IPS-NIHi11 (cell line): ENCODE measurements around the gene SLFN12L.
"Not testable (repeated sequence)": the region's sequence is repeated elsewhere in the genome, so short reads cannot be mapped to it uniquely, and the experiment has no call there.

ENCODE experiments used
- DNase-seq: peaks from one replicate; pipeline ENCODE4 v3.0.0; 2012; ENCODE audit warnings: mixed read lengths, low spot score

The SLFN12L gene

DNA sequence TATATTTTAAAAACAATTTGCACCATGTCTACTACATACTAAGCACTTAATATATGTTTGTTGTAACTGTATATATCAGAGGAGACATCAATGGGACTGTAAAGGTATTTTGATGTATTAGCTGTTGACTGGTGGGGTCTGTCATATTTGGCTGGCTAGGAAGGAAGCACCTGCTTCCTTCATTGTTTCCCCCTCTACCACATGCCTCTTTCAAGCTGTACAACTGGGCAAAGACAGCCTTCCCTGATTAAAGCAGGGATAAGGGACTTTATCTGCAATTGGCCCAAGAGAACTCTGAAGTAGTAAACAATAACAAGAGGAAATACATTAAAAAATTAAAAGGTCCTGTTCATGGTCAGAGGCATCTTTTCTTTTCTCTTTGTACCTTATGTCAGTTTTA lies 5.5 kb upstream of the SLFN12L start:
- no peak for DNase-seq

DNA sequence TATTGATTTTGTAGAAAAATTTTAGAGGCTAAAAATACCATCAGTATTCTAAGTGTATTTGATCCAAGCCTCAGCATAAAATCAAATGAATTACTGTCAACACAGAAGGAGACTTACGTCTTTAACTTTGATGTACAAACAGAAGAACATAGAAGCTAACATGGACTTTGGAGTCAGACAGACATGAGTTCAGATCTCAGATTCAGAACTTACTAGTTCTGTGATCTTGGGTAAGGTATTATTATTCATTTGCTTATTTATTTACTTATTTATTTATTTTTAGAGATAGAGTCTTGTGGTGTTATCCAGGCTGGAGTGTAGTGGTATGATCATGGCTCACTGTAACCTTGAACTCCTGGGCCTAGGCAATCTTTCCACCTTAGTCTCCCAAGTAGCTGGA lies 4.0 kb upstream of the SLFN12L start:
- no peak for DNase-seq

DNA sequence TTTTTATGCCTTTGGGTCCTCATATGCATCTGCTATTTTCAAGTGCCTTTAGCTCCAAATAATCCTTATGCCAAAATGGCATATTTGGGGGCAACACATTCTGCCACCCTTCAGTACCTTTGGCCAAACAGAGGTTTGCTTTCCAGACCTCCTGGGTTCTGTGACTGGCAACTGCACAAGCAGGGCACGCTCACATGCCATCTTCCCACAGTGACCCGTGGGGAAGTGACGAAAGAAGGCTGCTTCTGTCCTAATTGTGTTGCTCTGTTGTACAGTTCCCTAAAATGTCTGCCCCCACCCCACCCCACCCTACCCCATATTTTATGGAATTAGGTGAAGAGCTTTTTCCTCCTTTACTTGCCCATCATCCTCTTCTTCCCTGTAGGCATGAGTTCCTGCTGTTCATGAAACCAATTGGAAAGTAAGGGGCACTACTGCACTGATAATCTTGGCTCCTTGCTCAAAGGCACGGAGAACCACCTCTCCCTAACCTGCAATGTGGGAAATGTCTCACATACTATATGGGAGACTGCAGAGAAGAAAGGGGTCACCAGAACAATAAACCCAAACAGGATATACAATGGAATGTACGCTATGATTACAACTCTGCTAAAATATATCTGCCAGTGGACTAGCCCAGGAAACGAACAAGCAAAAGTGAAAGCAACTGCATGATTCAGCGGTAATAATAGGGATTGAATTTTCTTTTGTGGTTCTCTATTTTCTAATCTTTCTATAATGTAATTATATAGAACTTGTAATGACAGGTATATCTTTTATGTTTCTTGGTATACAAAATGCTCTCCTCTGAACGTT lies 3.3 kb upstream of the SLFN12L start:
- DNase-seq: no peak

DNA sequence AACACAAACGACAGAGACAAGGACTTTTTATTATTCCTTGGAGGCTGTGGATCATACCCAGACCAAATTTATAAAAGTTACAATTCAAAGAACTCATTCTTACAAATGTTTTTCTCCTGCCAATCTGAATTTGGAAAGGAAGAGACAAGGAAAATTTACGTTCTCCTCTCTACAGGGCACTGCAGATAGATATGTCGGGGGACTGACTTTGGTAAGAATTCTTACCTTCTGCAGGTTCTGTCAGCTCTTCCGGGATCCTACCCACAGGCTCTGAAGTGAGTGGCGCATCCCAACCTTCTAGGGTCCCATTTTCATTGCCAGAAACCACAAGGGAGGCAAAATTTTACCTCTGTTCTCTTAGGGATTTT lies 2.2 kb upstream of the SLFN12L start:
- DNase-seq: no peak

DNA sequence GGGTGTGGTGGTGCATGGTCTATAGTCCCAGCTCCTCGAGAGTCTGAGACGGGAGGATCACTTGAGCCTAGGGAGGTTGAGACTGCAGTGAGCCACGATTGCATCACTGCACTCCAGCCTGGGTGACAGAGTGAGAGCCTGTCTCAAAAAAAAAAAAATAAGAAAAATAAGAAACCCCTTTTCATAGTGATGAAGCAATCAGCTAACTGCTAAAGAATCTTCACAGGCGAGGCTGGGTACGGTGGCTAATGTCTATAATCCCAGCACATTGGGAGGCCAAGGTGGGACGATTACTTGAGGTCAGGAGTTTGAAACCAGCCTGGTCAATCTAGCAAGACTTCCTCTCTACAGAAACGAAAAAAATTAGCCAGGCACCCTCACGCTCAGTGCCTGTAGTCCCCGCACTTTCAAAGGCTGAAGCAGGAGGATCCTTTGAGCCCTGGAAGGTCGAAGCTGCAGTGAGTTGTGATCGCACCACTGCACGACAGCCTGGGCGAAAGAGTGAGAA lies 760 bp downstream of the SLFN12L start:
- no peak for DNase-seq

DNA sequence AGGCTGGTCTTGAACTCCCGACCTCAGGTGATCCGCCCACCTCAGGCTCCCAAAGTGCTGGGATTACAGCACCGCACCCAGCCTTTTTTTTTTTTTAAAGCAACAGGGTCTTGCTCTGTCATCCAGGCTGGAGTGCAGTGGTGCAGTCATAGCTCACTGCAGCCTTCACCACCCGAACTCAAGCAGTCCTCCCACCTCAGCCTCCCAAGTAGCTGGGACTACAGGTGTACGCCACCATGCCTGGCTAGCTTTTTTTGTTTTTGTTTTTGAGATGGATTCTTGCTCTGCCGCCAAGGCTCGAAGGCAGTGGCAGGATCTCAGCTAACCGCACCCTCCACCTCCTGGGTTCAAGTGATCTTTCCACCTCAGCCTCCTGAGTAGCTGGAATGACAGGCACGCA lies 2.1 kb downstream of the SLFN12L start:
- DNase-seq: not testable (repeated sequence)

DNA sequence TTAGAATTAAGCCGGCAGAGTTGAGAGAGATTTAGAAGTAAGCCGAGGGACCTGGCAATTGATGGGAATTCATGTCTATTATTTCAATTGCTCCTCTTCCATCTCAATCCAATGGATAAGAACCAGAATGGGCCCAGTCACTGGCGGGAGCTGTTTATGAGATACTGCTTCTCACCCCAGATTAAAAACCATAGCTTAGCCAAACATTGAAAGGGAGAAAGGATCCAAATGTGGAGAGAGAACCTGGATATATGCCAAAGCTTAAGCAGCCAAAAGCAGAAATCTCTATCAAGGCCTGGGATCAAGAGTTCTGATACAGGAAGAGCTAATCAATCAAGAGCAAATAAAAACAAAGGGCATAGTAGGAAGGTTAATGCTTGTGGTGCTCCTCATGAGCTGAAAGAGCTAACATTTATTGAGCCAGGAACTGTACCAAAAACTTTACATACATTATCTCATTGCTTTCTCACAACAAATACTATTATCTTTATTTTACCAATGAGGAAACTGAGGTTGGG lies 2.8 kb downstream of the SLFN12L start:
- DNase-seq: no peak

DNA sequence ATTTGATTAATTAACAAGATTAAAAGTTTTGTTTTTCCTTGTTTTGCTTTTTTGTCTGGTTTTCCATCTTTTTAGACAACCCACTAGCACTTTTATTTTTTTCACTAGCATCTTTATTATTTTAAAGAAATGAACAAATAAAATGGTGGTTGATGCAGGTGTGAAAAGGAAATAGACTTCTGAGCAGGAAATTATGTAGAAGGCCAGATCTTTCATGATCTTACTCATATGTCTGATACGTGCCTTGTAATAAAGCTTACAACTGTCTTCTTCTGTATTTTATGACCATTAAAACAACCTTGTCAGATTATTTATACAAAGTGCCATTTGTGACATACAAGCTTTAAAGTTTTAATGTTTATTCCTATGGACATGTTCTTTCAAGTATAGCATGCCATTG lies 6.3 kb downstream of the SLFN12L start:
- DNase-seq: no peak

DNA sequence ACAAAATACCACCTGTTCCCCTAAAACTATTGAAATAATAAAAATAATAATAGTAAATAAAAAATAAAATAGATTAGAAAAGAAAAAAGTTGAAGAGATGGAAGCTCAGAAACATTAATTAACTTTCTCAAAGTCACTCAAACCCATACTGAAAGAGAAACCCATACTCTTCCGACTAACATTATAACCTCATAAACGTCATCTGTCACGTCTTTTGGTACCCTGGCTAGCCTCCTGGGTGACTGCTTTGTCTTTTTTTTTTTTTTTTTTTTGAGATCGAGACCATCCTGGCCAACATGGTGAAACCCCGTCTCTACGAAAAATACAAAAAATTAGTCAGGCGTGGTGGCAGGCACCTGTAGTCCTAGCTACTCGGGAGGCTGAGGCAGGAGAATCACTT lies 7.6 kb downstream of the SLFN12L start:
- no peak for DNase-seq

DNA sequence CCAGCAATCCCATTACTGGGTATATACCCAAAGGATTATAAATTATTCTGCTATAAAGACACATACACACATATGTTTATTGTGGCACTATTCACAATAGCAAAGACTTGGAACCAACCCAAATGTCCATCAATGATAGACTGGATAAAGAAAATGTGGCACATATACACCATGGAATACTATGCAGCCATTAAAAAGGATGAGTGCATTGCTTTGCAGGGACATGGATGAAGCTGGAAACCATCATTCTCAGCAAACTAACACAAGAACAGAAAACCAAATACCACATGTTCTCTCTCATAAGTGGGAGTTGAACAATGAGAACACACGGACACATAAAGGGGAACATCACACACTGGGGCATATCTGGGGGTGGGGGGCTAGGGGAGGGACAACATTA lies 8.2 kb downstream of the SLFN12L start:
- not testable (repeated sequence) for DNase-seq

DNA sequence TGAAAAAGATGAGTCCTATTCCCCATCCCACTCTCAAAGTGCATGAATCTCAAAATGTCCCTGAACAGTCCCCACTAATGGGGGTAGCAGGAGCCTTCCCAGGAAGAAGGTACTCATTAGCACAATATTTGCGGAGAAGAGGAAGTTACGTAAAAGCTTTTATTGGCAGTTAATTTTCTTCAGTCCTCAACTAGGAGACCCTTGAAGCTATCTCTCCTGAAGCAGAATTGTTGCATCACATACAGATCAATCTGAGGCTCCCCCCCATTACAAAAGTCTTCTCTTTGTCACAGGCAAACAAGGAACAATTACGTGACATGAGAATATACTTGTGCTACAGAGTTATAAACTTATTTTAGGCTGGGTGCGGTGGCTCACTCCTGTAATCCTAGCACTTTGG lies 14.2 kb downstream of the SLFN12L start:
- no peak for DNase-seq

DNA sequence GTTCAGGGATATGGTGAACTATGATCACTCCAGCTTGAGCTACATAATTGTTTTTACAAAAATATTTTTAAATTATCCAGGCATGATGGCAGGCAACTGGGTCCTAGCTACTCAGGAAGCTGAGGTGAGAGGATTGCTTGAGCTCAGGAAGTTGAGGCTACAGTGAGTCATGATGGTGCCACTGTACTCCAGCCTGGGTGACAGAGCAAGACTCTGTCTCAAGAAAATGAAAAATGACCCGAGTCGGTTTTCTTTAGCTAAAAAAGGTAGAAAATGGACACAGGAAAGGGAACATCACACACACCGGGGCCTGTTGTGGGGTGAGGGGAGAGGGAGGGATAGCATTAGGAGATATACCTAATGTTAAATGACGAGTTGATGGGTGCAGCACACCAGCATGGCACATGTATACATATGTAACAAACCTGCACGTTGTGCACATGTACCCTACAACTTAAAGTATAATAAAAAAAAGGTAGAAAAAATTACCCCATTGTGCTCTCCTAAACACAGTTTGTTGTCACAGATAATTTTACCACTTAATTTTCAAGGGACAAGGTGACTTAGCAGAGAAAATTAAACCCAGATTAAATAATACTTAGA lies 15.7 kb downstream of the SLFN12L start:
- DNase-seq: not testable (repeated sequence)

DNA sequence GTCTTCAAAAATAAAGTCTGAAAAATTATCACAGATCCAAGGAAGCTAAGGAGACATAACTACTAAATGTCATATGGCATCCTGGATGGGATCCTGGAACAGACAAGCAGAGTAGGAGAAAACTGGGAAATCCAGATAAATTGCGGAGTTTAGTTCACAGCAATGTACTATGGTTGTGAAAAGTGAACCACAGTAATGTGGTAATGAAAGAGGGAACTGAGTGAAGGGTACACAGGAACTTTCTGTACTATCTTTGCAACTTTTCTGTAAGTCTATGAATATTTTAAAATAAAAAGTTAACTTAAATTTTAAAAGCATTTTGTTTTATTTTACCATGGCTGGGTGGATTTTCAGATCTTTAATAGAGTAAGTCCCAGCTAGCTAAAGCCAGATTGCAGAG lies 16.3 kb downstream of the SLFN12L start:
- no peak for DNase-seq

DNA sequence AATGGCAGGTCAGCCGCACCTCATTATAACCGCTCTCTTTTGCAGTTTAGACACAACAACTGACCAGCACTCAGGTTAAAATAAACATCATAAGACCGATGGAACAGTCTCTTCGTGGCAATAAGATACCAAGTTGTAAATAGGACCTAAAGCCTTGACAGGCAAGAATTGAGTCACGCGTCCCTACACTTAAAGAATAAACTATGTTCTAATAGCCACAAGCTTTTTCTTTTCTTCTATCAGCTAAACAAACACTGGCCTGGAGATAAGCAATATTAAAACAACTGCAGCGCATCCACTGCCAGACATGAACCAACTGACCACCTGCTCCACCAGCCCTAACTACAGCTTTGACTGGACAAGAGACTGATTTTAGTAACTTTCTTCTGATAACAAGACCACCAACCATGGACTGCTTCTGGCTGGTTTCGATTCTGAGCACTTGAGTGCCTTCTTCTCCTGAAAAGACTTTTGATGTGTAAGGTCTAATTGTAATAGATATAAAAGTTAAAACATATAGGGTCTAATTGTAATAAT lies 17.5 kb downstream of the SLFN12L start:
- DNase-seq: no peak

DNA sequence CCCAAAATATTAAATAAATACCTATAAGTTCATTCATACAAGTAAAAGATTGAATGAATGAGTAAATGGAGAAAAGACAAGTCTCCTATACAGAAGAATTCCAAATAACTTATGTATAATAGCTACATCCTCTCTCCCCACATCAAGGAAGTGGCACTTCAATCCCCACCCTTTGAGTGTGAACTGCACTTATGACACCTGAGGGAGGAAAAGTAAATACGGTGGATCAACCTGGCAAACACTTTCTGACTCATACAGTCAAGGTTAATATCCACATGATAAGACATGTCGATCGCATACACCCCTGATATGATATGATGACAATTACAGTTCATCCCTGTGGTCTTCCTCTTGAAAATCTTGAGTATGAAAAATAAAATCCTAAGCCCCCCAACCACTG lies 18.0 kb downstream of the SLFN12L start:
- no peak for DNase-seq

DNA sequence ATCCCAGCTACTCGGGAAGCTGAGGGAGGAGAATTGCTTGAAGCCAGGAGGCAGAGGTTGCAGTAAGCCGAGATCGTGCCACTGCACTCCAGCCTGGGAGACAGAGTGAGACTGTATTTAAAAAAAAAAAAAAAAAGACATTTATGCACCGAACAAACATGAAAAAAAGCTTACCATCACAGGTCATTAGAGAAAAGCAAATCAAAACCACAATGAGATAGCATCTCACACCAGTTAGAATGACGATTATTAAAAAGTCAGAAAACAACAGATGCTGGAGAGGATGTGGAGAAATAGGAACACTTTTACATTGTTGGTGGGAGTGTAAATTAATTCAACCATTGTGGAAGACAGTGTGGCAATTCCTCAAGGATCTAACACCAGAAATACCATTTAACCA lies 19.0 kb downstream of the SLFN12L start:
- not testable (repeated sequence) for DNase-seq

DNA sequence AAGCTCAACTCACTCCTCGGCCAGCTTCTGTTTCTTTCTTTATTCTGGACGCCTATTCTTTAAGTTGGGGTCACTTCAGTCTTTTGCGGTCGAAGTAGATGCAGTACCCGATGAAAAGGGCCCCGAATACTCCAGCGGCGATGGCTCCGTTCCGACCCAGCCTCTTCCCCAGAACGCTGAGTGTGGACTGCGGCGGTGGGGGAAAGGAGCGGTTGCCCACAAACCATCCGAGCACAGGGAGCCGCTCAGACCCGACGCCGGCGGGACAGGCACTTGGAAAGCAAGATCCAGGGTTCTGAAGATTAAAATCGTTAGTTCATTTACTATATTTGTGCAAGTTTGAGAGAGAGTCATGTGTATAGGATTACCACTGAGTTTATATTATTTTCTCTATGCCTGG lies 22.5 kb downstream of the SLFN12L start:
- DNase-seq: no peak

DNA sequence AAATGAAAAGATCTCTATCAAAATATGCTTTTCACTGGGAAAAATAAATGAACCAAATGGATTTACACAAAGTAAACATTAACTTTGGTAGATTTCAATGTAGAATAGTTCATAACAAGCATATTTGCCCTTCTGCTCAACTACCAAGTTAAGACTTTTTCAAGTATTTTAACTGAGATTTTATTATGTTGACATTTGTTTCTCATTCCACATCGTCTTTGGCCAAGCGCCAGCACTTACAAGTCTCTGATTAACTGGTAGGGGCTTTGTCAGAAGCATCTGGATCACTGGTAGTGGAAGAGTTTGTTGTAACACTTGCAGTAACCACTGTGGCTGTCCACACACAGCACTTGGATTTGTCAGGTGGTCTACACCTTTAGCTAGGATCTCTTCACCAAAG lies 22.9 kb downstream of the SLFN12L start:
- no peak for DNase-seq

DNA sequence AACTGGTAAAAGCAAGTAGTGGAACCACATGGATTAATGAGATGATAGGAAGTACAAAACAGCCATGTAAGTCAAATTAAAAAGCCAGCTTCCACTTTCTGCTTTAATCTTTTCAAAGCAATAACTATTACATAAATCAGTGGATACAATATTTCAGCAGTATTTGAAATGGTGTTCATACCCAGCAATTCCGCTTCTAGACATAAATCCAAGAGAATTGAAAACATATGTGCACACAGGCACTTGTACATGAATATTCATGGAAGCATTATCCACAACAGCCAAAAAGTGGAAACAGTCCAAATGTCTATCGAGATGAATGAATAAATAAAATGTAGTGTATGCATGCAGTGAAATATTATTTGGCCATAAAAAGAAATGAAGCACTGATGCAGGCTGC lies 27.4 kb downstream of the SLFN12L start:
- no peak for DNase-seq

DNA sequence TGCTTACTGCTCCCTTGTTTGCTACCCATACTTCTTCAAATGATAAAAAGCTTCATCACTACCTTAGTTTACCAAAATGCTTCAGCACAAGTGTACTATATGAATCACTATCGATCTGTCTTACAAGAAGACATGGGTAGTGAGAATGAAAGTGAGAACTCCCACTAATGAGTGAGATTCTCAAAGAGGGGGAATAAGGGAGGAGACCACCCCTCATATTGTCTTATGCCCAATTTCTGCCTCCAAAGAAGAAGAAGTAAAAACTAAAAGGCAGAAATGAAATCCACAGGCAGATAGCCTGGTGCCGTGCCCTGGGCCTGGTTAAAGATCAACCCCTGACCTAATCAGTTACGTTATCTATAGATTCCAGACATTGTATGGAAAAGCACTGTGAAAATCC lies 29.8 kb downstream of the SLFN12L start:
- not testable (repeated sequence) for DNase-seq

DNA sequence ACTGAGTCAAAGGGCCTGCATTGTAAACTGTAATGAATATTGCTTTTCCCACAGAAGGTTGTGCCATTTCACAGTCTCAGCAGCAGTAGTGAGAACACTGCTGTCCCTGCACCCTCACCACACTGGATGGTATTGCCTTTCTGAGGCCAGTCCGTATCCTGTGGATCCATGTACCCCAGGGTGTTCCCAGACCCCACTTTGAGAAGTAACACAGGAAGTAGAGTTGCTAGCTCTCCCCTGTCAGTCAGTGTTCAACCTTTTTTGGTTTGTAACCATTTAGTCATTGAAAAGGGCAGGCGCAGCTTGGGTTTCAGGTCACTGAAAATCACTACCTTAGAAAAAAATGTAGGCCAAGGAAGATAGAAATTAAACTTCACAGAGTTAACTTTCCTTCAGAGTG lies 37.9 kb downstream of the SLFN12L start:
- no peak for DNase-seq

DNA sequence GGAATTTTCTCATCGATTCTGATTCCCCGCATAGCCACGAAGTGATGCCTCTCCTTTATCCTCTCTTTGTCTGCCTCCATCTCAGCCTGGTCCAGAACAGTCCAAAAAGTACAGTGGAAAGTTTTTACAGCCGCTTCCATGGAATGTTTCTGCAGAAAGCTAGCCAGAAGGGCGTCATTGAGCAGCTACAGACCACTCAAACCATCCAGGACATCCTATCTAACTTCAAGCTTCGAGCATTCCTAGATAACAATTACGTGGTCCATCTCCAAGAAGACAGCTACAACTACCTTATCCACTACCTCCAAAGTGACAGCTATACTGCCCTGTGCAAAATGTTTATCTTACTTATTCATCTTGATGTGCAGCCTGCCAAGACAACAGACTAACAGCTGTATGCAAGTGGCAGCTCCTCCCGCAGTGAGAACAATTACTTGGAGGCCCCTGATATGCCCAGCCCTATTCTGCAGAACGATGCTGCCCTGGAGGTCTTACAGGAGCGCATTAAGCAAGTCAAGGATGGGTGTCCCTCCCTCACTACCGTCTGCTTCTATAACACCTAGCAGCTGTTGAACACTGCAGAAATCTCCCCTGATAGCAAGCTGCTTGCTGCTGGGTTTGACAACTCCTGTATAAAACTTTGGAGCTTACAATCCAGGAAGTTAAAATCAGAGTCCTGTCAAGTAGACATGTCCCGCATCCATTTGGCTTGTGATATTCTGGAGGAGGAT lies 38.9 kb downstream of the SLFN12L start:
- DNase-seq: no peak
